Measurements from ENCODE around the gene UXS1. TPM values are rescaled to one million over a fixed set of nuclear protein-coding genes. Genes with fewer than 3 reads are reported as not detected.
A peak's percentile ranks its signal among the peaks of the same experiment; 100 is the strongest.

UXS1 gene
- total and polyA plus RNA-seq, 9 of the 15 experiments (the other 6 are each of a cell fraction or from before 2014, with no cell fraction given): 5.8 to 25.8 (median 15.0) TPM

GRCh38 chr2:106193977-106194778 is at the start of gene UXS1 (continued):
- TF ChIP-seq TFAP4 (CRISPR knock-in tag; IDR thresholded peaks at IDR 0.05; ENCODE audit: borderline replicate concordance) (peak; percentile 63; the same call in 1 of the 2 replicates), GTF2B (IDR thresholded peaks at IDR 0.05; ENCODE audit: extremely low read depth, insufficient read length) (no peak), ATF7 (IDR thresholded peaks at IDR 0.05) (0 out of 2 replicates have a peak, but pooled peaks have one; percentile 15), SPI1 (IDR thresholded peaks at IDR 0.05; ENCODE audit: borderline replicate concordance, low read depth, low read length) (no peak), ZBTB9 (CRISPR knock-in tag; IDR thresholded peaks at IDR 0.05) (no peak), ETV1 (tag; conservative IDR thresholded peaks at IDR 0.05; ENCODE audit: low read depth) (no peak), MEIS2 (IDR thresholded peaks at IDR 0.05; ENCODE audit: partially characterized antibody) (peak; percentile 81), ZNF124 (CRISPR knock-in tag; IDR thresholded peaks at IDR 0.05) (no peak), MAFK (IDR thresholded peaks at IDR 0.05; ENCODE audit: low read length) (no peak), POLR2B (IDR thresholded peaks at IDR 0.05; ENCODE audit: low read depth, partially characterized antibody) (peak; percentile 57), CGGBP1 (CRISPR knock-in tag; IDR thresholded peaks at IDR 0.05) (peak; percentile 45; the same call in 1 of the 2 replicates), CTCFL (IDR thresholded peaks at IDR 0.05; ENCODE audit: borderline replicate concordance, insufficient read depth, low read depth, low read length, poor library complexity, severe bottlenecking) (no peak), SP2 (IDR thresholded peaks at IDR 0.05; ENCODE audit: extremely low read depth, low read depth, low read length, poor library complexity, severe bottlenecking) (no peak)

Measured in K562 (cell line).